GM12891 (cell line): Measurements from ENCODE around the gene ZNRF1.
A peak's percentile ranks its signal among the peaks of the same experiment; 100 is the strongest.

Experiments used
- DNase-seq: peaks from one replicate; pipeline ENCODE4 v3.0.0; 2011; ENCODE audit warnings: low spot score; ENCODE audit not compliant: insufficient read length
- FAIRE-seq: peaks from 2 replicates; lab custom pipeline; 2011; peaks lifted over from hg19 to GRCh38; lab: Jason Lieb, UNC
- PAX5 ChIP-seq: IDR thresholded peaks from 2 replicates; pipeline ENCODE4 v1.6.1; 2011; ENCODE audit warnings: low read length, moderate library complexity, mild to moderate bottlenecking; ENCODE audit not compliant: insufficient read depth, severe bottlenecking
- POLR2A ChIP-seq: IDR thresholded peaks from 2 replicates; pipeline ENCODE4 v1.6.1; 2011; ENCODE audit warnings: low read depth, low read length, control low read depth
- POLR2AphosphoS5 ChIP-seq: IDR thresholded peaks from 2 replicates; pipeline ENCODE4 v1.6.1; 2011; ENCODE audit warnings: low read depth, low read length, control low read depth
- POU2F2 ChIP-seq: IDR thresholded peaks from 2 replicates; pipeline ENCODE4 v1.6.1; 2011; ENCODE audit warnings: low read depth, mild to moderate bottlenecking, control low read depth, low read length, moderate library complexity
- SPI1 ChIP-seq: IDR thresholded peaks from 2 replicates; pipeline ENCODE4 v1.6.1; 2011; ENCODE audit warnings: low read depth, low read length, control low read depth
- TAF1 ChIP-seq: IDR thresholded peaks from 2 replicates; pipeline ENCODE4 v1.6.1; 2011; ENCODE audit warnings: low read depth, low read length, control low read depth

Gene ZNRF1

GRCh38 chr16:75131081-75131480 is 132.3 kb downstream of the ZNRF1 start:
- no peak for FAIRE-seq
- no peak for DNase-seq
- TF ChIP-seq SPI1 = no peak
- TF ChIP-seq POLR2A = no peak
- TF ChIP-seq TAF1 = no peak
- no peak for TF ChIP-seq POLR2AphosphoS5

- DNase-seq (no peak), FAIRE-seq (no peak)
- TF ChIP-seq POU2F2 = no peak
- TF ChIP-seq SPI1 = no peak
These were observed 139.4 kb downstream of the ZNRF1 start for GRCh38 chr16:75138233-75138632.

GRCh38 chr16:75138636-75139035 is 139.8 kb downstream of the ZNRF1 start:
- FAIRE-seq (no peak), DNase-seq (no peak)
- TF ChIP-seq POU2F2 (no peak), TAF1 (no peak), POLR2A (no peak), SPI1 (no peak), PAX5 (no peak), POLR2AphosphoS5 (no peak)

- DNase-seq (no peak), FAIRE-seq (no peak)
- no peak for TF ChIP-seq TAF1
- TF ChIP-seq POLR2AphosphoS5 = no peak
- TF ChIP-seq POU2F2 = no peak
- TF ChIP-seq POLR2A = no peak
- no peak for TF ChIP-seq SPI1
- no peak for TF ChIP-seq PAX5
These were observed 140.7 kb downstream of the ZNRF1 start for GRCh38 chr16:75139498-75139897.

- no peak for DNase-seq
- TF ChIP-seq TAF1 = no peak
- no peak for TF ChIP-seq POLR2A
- no peak for TF ChIP-seq SPI1
- TF ChIP-seq PAX5 = no peak
- TF ChIP-seq POLR2AphosphoS5 = no peak
- no peak for TF ChIP-seq POU2F2
- no peak for FAIRE-seq
These were observed 145.1 kb downstream of the ZNRF1 start for GRCh38 chr16:75143941-75144340.

GRCh38 chr16:75147968-75148310 is 149.1 kb downstream of the ZNRF1 start:
- FAIRE-seq (no peak), DNase-seq (no peak)
- TF ChIP-seq POU2F2 (no peak), SPI1 (no peak), POLR2A (no peak), POLR2AphosphoS5 (no peak)

- FAIRE-seq = peak; percentile 91
- TF ChIP-seq POLR2A (peak; percentile 56; the same call in 1 of the 2 replicates), PAX5 (no peak), POLR2AphosphoS5 (0 out of 2 replicates have a peak, but pooled peaks have one; percentile 21)
- peak; percentile 76 for DNase-seq
These were observed 149.7 kb downstream of the ZNRF1 start, which contains the start of gene ZFP1 for GRCh38 chr16:75148311-75149195. Gene ZFP1 (plus strand): TSS chr16:75148524. CDS start chr16:75152952, 4,428 bp downstream.

GRCh38 chr16:75151798-75152197 is 153.0 kb downstream of the ZNRF1 start:
- DNase-seq (no peak), FAIRE-seq (no peak)
- TF ChIP-seq POU2F2 (no peak), SPI1 (no peak), TAF1 (no peak), PAX5 (no peak), POLR2A (no peak)

- TF ChIP-seq SPI1 (0 out of 2 replicates have a peak, but pooled peaks have one; percentile 23), POU2F2 (no peak), TAF1 (no peak), POLR2A (no peak)
- FAIRE-seq (no peak), DNase-seq (no peak)
These were observed 153.8 kb downstream of the ZNRF1 start for GRCh38 chr16:75152635-75153034.

GRCh38 chr16:75160386-75160785 is 161.6 kb downstream of the ZNRF1 start:
- DNase-seq (no peak), FAIRE-seq (no peak)
- TF ChIP-seq SPI1 = no peak
- no peak for TF ChIP-seq TAF1
- no peak for TF ChIP-seq POLR2A
- no peak for TF ChIP-seq POLR2AphosphoS5
- no peak for TF ChIP-seq POU2F2
- TF ChIP-seq PAX5 = no peak
